HL-60 (cell line): Measurements from ENCODE around the gene URB1.

ENCODE experiments used
- GABPA ChIP-seq: IDR thresholded peaks from 2 replicates; pipeline ENCODE4 v1.6.1; 2012; ENCODE audit warnings: low read depth
- TF ChIP-seq, protein P1 (sequence below): IDR thresholded peaks from one replicate; pipeline ENCODE4 v1.5.1; 2011; ENCODE audit warnings: low read length, control low read depth, inconsistent platforms; ENCODE audit not compliant: insufficient read depth
- TF ChIP-seq, protein P2 (sequence below): IDR thresholded peaks from 2 replicates; pipeline ENCODE4 v1.6.1; 2012; ENCODE audit warnings: low read depth; ENCODE audit not compliant: insufficient replicate concordance

DNA sequence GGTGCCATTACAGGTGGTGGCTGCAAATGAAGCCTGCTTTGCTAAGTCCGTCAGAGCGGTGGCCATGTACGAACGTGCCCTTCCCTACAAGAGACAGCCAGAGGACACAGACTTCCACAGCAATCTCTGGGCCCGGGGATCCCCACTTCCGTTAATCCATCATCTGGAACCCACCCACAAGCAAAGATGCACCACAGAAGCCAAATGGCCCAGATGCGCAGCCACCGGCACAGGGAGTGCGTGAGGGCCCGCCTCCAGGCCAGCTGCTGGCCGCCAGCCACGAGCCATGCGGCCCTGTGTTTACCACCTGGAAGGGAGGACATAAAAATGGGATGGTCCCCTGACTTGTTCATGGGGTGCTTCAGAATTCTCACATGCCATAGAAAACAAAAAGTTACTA lies 72.1 kb downstream of the URB1 start:
- TF ChIP-seq, protein P1, sequence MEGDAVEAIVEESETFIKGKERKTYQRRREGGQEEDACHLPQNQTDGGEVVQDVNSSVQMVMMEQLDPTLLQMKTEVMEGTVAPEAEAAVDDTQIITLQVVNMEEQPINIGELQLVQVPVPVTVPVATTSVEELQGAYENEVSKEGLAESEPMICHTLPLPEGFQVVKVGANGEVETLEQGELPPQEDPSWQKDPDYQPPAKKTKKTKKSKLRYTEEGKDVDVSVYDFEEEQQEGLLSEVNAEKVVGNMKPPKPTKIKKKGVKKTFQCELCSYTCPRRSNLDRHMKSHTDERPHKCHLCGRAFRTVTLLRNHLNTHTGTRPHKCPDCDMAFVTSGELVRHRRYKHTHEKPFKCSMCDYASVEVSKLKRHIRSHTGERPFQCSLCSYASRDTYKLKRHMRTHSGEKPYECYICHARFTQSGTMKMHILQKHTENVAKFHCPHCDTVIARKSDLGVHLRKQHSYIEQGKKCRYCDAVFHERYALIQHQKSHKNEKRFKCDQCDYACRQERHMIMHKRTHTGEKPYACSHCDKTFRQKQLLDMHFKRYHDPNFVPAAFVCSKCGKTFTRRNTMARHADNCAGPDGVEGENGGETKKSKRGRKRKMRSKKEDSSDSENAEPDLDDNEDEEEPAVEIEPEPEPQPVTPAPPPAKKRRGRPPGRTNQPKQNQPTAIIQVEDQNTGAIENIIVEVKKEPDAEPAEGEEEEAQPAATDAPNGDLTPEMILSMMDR, result no peak
- no peak for TF ChIP-seq GABPA
- TF ChIP-seq, protein P2, sequence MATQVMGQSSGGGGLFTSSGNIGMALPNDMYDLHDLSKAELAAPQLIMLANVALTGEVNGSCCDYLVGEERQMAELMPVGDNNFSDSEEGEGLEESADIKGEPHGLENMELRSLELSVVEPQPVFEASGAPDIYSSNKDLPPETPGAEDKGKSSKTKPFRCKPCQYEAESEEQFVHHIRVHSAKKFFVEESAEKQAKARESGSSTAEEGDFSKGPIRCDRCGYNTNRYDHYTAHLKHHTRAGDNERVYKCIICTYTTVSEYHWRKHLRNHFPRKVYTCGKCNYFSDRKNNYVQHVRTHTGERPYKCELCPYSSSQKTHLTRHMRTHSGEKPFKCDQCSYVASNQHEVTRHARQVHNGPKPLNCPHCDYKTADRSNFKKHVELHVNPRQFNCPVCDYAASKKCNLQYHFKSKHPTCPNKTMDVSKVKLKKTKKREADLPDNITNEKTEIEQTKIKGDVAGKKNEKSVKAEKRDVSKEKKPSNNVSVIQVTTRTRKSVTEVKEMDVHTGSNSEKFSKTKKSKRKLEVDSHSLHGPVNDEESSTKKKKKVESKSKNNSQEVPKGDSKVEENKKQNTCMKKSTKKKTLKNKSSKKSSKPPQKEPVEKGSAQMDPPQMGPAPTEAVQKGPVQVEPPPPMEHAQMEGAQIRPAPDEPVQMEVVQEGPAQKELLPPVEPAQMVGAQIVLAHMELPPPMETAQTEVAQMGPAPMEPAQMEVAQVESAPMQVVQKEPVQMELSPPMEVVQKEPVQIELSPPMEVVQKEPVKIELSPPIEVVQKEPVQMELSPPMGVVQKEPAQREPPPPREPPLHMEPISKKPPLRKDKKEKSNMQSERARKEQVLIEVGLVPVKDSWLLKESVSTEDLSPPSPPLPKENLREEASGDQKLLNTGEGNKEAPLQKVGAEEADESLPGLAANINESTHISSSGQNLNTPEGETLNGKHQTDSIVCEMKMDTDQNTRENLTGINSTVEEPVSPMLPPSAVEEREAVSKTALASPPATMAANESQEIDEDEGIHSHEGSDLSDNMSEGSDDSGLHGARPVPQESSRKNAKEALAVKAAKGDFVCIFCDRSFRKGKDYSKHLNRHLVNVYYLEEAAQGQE, result no peak
